Measurements from ENCODE around the gene CDH12.
"Not testable (repeated sequence)": the region's sequence is repeated elsewhere in the genome, so short reads cannot be mapped to it uniquely, and the experiment has no call there.

The CDH12 gene

GRCh38 chr5:22644859-22645258, 208.3 kb downstream of the CDH12 start:
- no peak for DNase-seq

GRCh38 chr5:22643356-22643755, 209.8 kb downstream of the CDH12 start:
- no peak for DNase-seq

GRCh38 chr5:22631683-22632082, 221.5 kb downstream of the CDH12 start:
- no peak for DNase-seq

- DNase-seq: no peak
Measured at GRCh38 chr5:22627029-22627428, 226.1 kb downstream of the CDH12 start.

- DNase-seq: no peak
Measured at GRCh38 chr5:22625451-22625850, 227.7 kb downstream of the CDH12 start.

GRCh38 chr5:22621084-22621483, 232.1 kb downstream of the CDH12 start:
- no peak for DNase-seq

GRCh38 chr5:22615964-22616363, 237.2 kb downstream of the CDH12 start:
- DNase-seq: no peak

- no peak for DNase-seq
Measured at GRCh38 chr5:22614486-22615094, 238.6 kb downstream of the CDH12 start.

- DNase-seq: no peak
Measured at GRCh38 chr5:22612928-22613327, 240.2 kb downstream of the CDH12 start.

GRCh38 chr5:22611327-22611726, 241.8 kb downstream of the CDH12 start:
- no peak for DNase-seq

- DNase-seq: not testable (repeated sequence)
Measured at GRCh38 chr5:22607498-22607897, 245.6 kb downstream of the CDH12 start.

GRCh38 chr5:22605473-22605872, 247.7 kb downstream of the CDH12 start:
- no peak for DNase-seq

- no peak for DNase-seq
Measured at GRCh38 chr5:22604711-22605110, 248.4 kb downstream of the CDH12 start.

- DNase-seq: no peak
Measured at GRCh38 chr5:22598796-22599195, 254.3 kb downstream of the CDH12 start.

GRCh38 chr5:22596404-22596970, 256.7 kb downstream of the CDH12 start:
- no peak for DNase-seq

GRCh38 chr5:22594491-22594890, 258.7 kb downstream of the CDH12 start:
- DNase-seq: no peak

- no peak for DNase-seq
Measured at GRCh38 chr5:22593592-22593991, 259.6 kb downstream of the CDH12 start.

GRCh38 chr5:22591461-22591860, 261.7 kb downstream of the CDH12 start:
- DNase-seq: no peak

- no peak for DNase-seq
Measured at GRCh38 chr5:22590677-22591268, 262.4 kb downstream of the CDH12 start.

GRCh38 chr5:22577711-22578110, 275.4 kb downstream of the CDH12 start:
- DNase-seq: no peak

- DNase-seq: no peak
Measured at GRCh38 chr5:22577006-22577405, 276.1 kb downstream of the CDH12 start.

- no peak for DNase-seq
Measured at GRCh38 chr5:22572941-22573340, 280.2 kb downstream of the CDH12 start.

GRCh38 chr5:22567983-22568382, 285.2 kb downstream of the CDH12 start:
- DNase-seq: no peak

- DNase-seq: no peak
Measured at GRCh38 chr5:22560147-22560546, 293.0 kb downstream of the CDH12 start.

Data from C1 segment of cervical spinal cord (tissue), 14 donors.